GM12891 (cell line): ENCODE measurements around the gene TNS3.

Source experiments
- POLR2A ChIP-seq: IDR thresholded peaks from 2 replicates; pipeline ENCODE4 v1.6.1; 2011; ENCODE audit warnings: low read depth, low read length, control low read depth
- POLR2AphosphoS5 ChIP-seq: IDR thresholded peaks from 2 replicates; pipeline ENCODE4 v1.6.1; 2011; ENCODE audit warnings: low read depth, low read length, control low read depth
- POU2F2 ChIP-seq: IDR thresholded peaks from 2 replicates; pipeline ENCODE4 v1.6.1; 2011; ENCODE audit warnings: low read depth, mild to moderate bottlenecking, control low read depth, low read length, moderate library complexity
- TAF1 ChIP-seq: IDR thresholded peaks from 2 replicates; pipeline ENCODE4 v1.6.1; 2011; ENCODE audit warnings: low read depth, low read length, control low read depth

GRCh38 chr7:47455872-47456185, 126.1 kb downstream of the TNS3 start:
- TF ChIP-seq POLR2A = no peak
- no peak for TF ChIP-seq TAF1
- TF ChIP-seq POLR2AphosphoS5 = no peak
- TF ChIP-seq POU2F2 = no peak
